Measurements from ENCODE around the gene SLC22A2. TPM values are rescaled to one million over a fixed set of nuclear protein-coding genes. Genes with fewer than 3 reads are reported as not detected.
"Not testable (repeated sequence)": the region's sequence is repeated elsewhere in the genome, so short reads cannot be mapped to it uniquely, and the experiment has no call there.

Gene SLC22A2
- total and polyA plus RNA-seq, 4 experiments from 2014 or later: not detected

DNA sequence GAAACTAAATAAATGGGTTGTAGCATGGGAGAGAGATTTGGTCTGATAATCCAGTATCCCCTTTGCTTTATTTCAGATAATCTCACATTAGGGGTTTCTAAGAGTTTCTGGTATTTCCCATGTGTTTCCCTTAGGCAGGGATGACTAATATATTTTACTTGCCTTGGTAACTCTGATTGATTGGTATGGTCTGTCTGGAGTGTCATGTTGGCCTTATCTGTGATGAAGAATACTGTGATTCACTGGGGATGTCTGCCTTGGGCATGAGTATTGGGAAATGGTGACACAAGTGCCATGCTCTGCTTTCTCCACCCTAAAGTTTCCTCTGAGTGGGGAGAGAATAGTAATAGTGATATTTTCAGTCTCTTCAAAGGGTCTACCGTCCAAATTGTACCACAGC, 10.1 kb downstream of the SLC22A2 start:
- intact Hi-C loops (cut with micrococcal nuclease): no loop called here
- Histone ChIP-seq H3K27ac (ENCODE audit: low read depth, low read length) (no peak overlapping the region), H3K36me3 (ENCODE audit: insufficient read depth, low read length) (no peaks in the 10 kb centered on the region), H3K4me3 (ENCODE audit: low read length in 2 of 2) (no peak overlapping the region), H3K9me3 (ENCODE audit: control insufficient read depth in 1 of 2, low read length in 2 of 2) (no peaks in the 10 kb centered on the region), H3K4me1 (ENCODE audit: insufficient read depth, low read length) (no peaks in the 10 kb centered on the region), H3K27me3 (ENCODE audit: insufficient read depth, low read length) (no peaks in the 10 kb centered on the region)
- POLR2A ChIA-PET (ENCODE audit: partially characterized antibody): no interaction called here
- Mint-ChIP-seq H3K27ac (no peak overlapping the region), H3K4me3 (no peak overlapping the region), H3K36me3 (no peaks in the 10 kb centered on the region), H3K9me3 (no peaks in the 10 kb centered on the region), H3K4me1 (no peaks in the 10 kb centered on the region), H3K27me3 (peaks cover 7 to 15% of the 10 kb centered on the region in 2 donors)
- CTCF ChIA-PET (ENCODE audit: partially characterized antibody): no interaction called here
- no peak for DNase-seq

DNA sequence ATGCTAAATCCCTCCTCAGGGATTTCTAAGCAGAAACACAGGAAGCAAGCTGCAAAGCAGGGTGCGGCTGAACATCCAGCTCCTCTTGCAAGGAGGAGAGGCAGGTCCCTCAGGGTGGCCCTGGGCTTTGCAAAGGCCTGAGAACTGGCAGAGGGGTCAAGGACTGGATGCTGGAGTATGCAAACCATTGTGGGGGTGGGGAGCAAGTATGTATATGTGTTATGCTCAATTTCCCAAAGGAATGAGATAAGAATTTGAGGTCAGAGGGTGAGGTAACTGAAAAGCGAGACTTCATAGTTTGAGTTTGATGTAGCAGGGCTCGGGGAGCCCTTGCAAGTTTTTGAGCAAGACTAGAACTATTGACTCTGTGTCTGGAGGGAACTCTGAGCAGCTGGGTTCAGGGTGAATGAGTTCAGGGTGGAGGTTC, 11.2 kb downstream of the SLC22A2 start:
- no peak for DNase-seq
- no peaks in the 10 kb centered on the region for H3K36me3 ChIP-seq (ENCODE audit: insufficient read depth, low read length)
- CTCF ChIA-PET (ENCODE audit: partially characterized antibody): no interaction called here
- peaks cover 7 to 15% of the 10 kb centered on the region in 2 donors for H3K27me3 Mint-ChIP-seq
- H3K4me3 ChIP-seq (ENCODE audit: low read length in 2 of 2): no peak overlapping the region
- no peaks in the 10 kb centered on the region for H3K4me1 ChIP-seq (ENCODE audit: insufficient read depth, low read length)
- H3K9me3 ChIP-seq (ENCODE audit: control insufficient read depth in 1 of 2, low read length in 2 of 2): no peaks in the 10 kb centered on the region
- intact Hi-C loops (cut with micrococcal nuclease): no loop called here
- POLR2A ChIA-PET (ENCODE audit: partially characterized antibody): no interaction called here
- H3K27ac Mint-ChIP-seq: peak overlapping the region in 1 of 7 donors; percentile 22
- H3K4me1 Mint-ChIP-seq: no peaks in the 10 kb centered on the region
- no peaks in the 10 kb centered on the region for H3K9me3 Mint-ChIP-seq
- no peaks in the 10 kb centered on the region for H3K27me3 ChIP-seq (ENCODE audit: insufficient read depth, low read length)
- H3K27ac ChIP-seq (ENCODE audit: low read depth, low read length): no peak overlapping the region
- no peak overlapping the region for H3K4me3 Mint-ChIP-seq
- H3K36me3 Mint-ChIP-seq: no peaks in the 10 kb centered on the region

- POLR2A ChIA-PET (ENCODE audit: partially characterized antibody): no interaction called here
- intact Hi-C loops (cut with micrococcal nuclease): no loop called here
Measured at GRCh38 chr6:160240691-160241084, 17.9 kb downstream of the SLC22A2 start.

GRCh38 chr6:160239929-160240690, 18.5 kb downstream of the SLC22A2 start:
- no peaks in the 10 kb centered on the region for H3K4me1 ChIP-seq (ENCODE audit: insufficient read depth, low read length)
- no peak overlapping the region for H3K4me3 ChIP-seq (ENCODE audit: low read length in 2 of 2)
- no peaks in the 10 kb centered on the region for H3K9me3 ChIP-seq (ENCODE audit: control insufficient read depth in 1 of 2, low read length in 2 of 2)
- POLR2A ChIA-PET (ENCODE audit: partially characterized antibody): no interaction called here
- Mint-ChIP-seq H3K27me3 (peaks cover 0 to 7% of the 10 kb centered on the region in 2 donors), H3K36me3 (no peaks in the 10 kb centered on the region), H3K4me3 (no peak overlapping the region), H3K27ac (no peak overlapping the region), H3K9me3 (peaks cover 0 to 12% (median 4%) of the 10 kb centered on the region in 8 donors), H3K4me1 (no peaks in the 10 kb centered on the region)
- intact Hi-C loops (cut with micrococcal nuclease): no loop called here
- no peaks in the 10 kb centered on the region for H3K27me3 ChIP-seq (ENCODE audit: insufficient read depth, low read length)
- no peak overlapping the region for H3K27ac ChIP-seq (ENCODE audit: low read depth, low read length)
- no peaks in the 10 kb centered on the region for H3K36me3 ChIP-seq (ENCODE audit: insufficient read depth, low read length)
- no peak for DNase-seq
- CTCF ChIA-PET (ENCODE audit: partially characterized antibody): no interaction called here

More at GRCh38 chr6:160240691-160241084, 17.9 kb downstream of the SLC22A2 start:
- Histone ChIP-seq H3K36me3 (ENCODE audit: insufficient read depth, low read length) (no peaks in the 10 kb centered on the region), H3K4me3 (ENCODE audit: low read length in 2 of 2) (no peak overlapping the region), H3K9me3 (ENCODE audit: control insufficient read depth in 1 of 2, low read length in 2 of 2) (no peaks in the 10 kb centered on the region), H3K27ac (ENCODE audit: low read depth, low read length) (no peak overlapping the region), H3K27me3 (ENCODE audit: insufficient read depth, low read length) (no peaks in the 10 kb centered on the region), H3K4me1 (ENCODE audit: insufficient read depth, low read length) (no peaks in the 10 kb centered on the region)
- Mint-ChIP-seq H3K9me3 (peaks cover 0 to 7% (median 3%) of the 10 kb centered on the region in 8 donors), H3K36me3 (no peaks in the 10 kb centered on the region), H3K4me3 (no peak overlapping the region), H3K27me3 (peaks cover 0 to 6% of the 10 kb centered on the region in 2 donors), H3K27ac (no peak overlapping the region), H3K4me1 (no peaks in the 10 kb centered on the region)
- CTCF ChIA-PET (ENCODE audit: partially characterized antibody): no interaction called here
- DNase-seq: no peak

GRCh38 chr6:160238761-160239751, 19.6 kb downstream of the SLC22A2 start:
- peak overlapping the region in 1 of 8 donors; percentile 21 for H3K4me3 Mint-ChIP-seq
- H3K27ac ChIP-seq (ENCODE audit: low read depth, low read length): no peak overlapping the region
- H3K27me3 Mint-ChIP-seq: peaks cover 0 to 8% of the 10 kb centered on the region in 2 donors
- H3K36me3 ChIP-seq (ENCODE audit: insufficient read depth, low read length): no peaks in the 10 kb centered on the region
- no peak overlapping the region for H3K27ac Mint-ChIP-seq
- H3K4me3 ChIP-seq (ENCODE audit: low read length in 2 of 2): no peak overlapping the region
- no peak for DNase-seq
- no peaks in the 10 kb centered on the region for H3K4me1 ChIP-seq (ENCODE audit: insufficient read depth, low read length)
- intact Hi-C loops (cut with micrococcal nuclease): no loop called here
- peaks cover 0 to 12% (median 5%) of the 10 kb centered on the region in 8 donors for H3K9me3 Mint-ChIP-seq
- H3K36me3 Mint-ChIP-seq: no peaks in the 10 kb centered on the region
- no peaks in the 10 kb centered on the region for H3K27me3 ChIP-seq (ENCODE audit: insufficient read depth, low read length)
- POLR2A ChIA-PET (ENCODE audit: partially characterized antibody): no interaction called here
- no peaks in the 10 kb centered on the region for H3K4me1 Mint-ChIP-seq
- H3K9me3 ChIP-seq (ENCODE audit: control insufficient read depth in 1 of 2, low read length in 2 of 2): no peaks in the 10 kb centered on the region
- CTCF ChIA-PET (ENCODE audit: partially characterized antibody): no interaction called here

GRCh38 chr6:160238278-160238711, 20.3 kb downstream of the SLC22A2 start:
- no peak overlapping the region for H3K4me3 ChIP-seq (ENCODE audit: low read length in 2 of 2)
- no peaks in the 10 kb centered on the region for H3K9me3 ChIP-seq (ENCODE audit: control insufficient read depth in 1 of 2, low read length in 2 of 2)
- H3K36me3 ChIP-seq (ENCODE audit: insufficient read depth, low read length): no peaks in the 10 kb centered on the region
- H3K4me1 ChIP-seq (ENCODE audit: insufficient read depth, low read length): no peaks in the 10 kb centered on the region
- H3K4me1 Mint-ChIP-seq: no peaks in the 10 kb centered on the region
- H3K9me3 Mint-ChIP-seq: peaks cover 0 to 12% (median 5%) of the 10 kb centered on the region in 8 donors
- H3K27ac Mint-ChIP-seq: no peak overlapping the region
- no peak overlapping the region for H3K4me3 Mint-ChIP-seq
- H3K27me3 Mint-ChIP-seq: peaks cover 0 to 8% of the 10 kb centered on the region in 2 donors
- intact Hi-C loops (cut with micrococcal nuclease): no loop called here
- DNase-seq: no peak
- H3K36me3 Mint-ChIP-seq: no peaks in the 10 kb centered on the region
- POLR2A ChIA-PET (ENCODE audit: partially characterized antibody): no interaction called here
- H3K27ac ChIP-seq (ENCODE audit: low read depth, low read length): no peak overlapping the region
- CTCF ChIA-PET (ENCODE audit: partially characterized antibody): no interaction called here
- no peaks in the 10 kb centered on the region for H3K27me3 ChIP-seq (ENCODE audit: insufficient read depth, low read length)

DNA sequence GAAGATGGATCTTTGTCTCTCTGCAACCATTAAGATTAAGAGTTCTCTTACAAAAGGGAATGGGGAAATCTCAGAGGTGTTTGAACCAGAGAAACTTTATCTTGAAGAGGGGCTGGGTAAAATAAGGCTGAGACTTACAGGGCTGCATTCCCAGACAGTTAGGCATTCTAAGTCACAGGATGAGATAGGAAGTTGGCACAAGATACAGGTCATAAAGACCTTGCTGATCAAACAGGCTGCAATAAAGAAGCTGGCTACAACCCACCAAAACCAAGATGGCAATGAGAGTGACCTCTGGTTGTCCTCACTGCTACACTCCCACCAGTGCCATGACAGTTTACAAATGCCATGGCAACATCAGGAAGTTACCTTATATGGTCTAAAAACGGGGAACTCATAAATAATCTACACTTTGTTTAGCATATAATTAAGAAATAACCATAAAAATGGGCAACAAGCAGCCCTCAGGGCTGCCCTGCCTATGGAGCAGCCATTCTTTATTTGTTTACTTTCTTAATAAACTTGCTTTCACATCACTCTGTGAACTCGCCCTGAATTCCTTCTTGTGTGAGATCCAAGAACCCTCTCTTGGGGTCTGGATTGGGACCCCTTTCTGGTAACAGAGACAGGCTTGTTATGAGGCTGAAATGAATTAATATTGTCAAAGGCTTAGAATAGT, 20.9 kb downstream of the SLC22A2 start:
- H3K4me1 Mint-ChIP-seq; H3K4me3 ChIP-seq (ENCODE audit: low read length in 2 of 2); DNase-seq; POLR2A ChIA-PET (ENCODE audit: partially characterized antibody); H3K27me3 ChIP-seq (ENCODE audit: insufficient read depth, low read length); H3K4me1 ChIP-seq (ENCODE audit: insufficient read depth, low read length); intact Hi-C loops (cut with micrococcal nuclease); H3K27me3 Mint-ChIP-seq; H3K9me3 ChIP-seq (ENCODE audit: control insufficient read depth in 1 of 2, low read length in 2 of 2); H3K36me3 ChIP-seq (ENCODE audit: insufficient read depth, low read length); CTCF ChIA-PET (ENCODE audit: partially characterized antibody); H3K27ac Mint-ChIP-seq; H3K36me3 Mint-ChIP-seq; H3K27ac ChIP-seq (ENCODE audit: low read depth, low read length); H3K4me3 Mint-ChIP-seq: not testable (repeated sequence)
- H3K9me3 Mint-ChIP-seq: peaks cover 0 to 12% (median 5%) of the 10 kb centered on the region in 8 donors
